Iris pigment epithelial cell (primary cell): ENCODE data around the gene DLG5.

Source experiments
- DNase-seq: peaks from one replicate; pipeline ENCODE4 v3.0.0-alpha.2; 2011; ENCODE audit warnings: low read depth

DLG5 gene

GRCh38 chr10:77943121-77943901, 16.8 kb upstream of the DLG5 start:
- peak; percentile 78 for DNase-seq

- DNase-seq = no peak
Observed at GRCh38 chr10:77941790-77942189, 15.2 kb upstream of the DLG5 start.

- DNase-seq = no peak
Observed at GRCh38 chr10:77940627-77941026, 14.1 kb upstream of the DLG5 start.

GRCh38 chr10:77940225-77940624, 13.7 kb upstream of the DLG5 start:
- DNase-seq = no peak

GRCh38 chr10:77939561-77940001, 13.0 kb upstream of the DLG5 start:
- DNase-seq = peak; percentile 44

- no peak for DNase-seq
Observed at GRCh38 chr10:77936697-77937567, 10.4 kb upstream of the DLG5 start.

GRCh38 chr10:77932016-77932715, 5.6 kb upstream of the DLG5 start:
- no peak for DNase-seq

GRCh38 chr10:77927402-77928246, 1.1 kb upstream of the DLG5 start:
- DNase-seq = no peak

- DNase-seq = peak; percentile 54
Observed at GRCh38 chr10:77925795-77926565, 575 bp downstream of the DLG5 start.

GRCh38 chr10:77925410-77925794, 1.2 kb downstream of the DLG5 start:
- no peak for DNase-seq

- no peak for DNase-seq
Observed at GRCh38 chr10:77922566-77923179, 3.9 kb downstream of the DLG5 start.

GRCh38 chr10:77922055-77922454, 4.5 kb downstream of the DLG5 start:
- no peak for DNase-seq

GRCh38 chr10:77921395-77921794, 5.2 kb downstream of the DLG5 start:
- DNase-seq = no peak

GRCh38 chr10:77920495-77920894, 6.1 kb downstream of the DLG5 start:
- no peak for DNase-seq

- DNase-seq = peak; percentile 92
Observed at GRCh38 chr10:77919713-77920108, 6.8 kb downstream of the DLG5 start.

- DNase-seq = no peak
Observed at GRCh38 chr10:77915319-77916105, 11.0 kb downstream of the DLG5 start.

GRCh38 chr10:77913090-77913489, 13.5 kb downstream of the DLG5 start:
- no peak for DNase-seq

- DNase-seq = no peak
Observed at GRCh38 chr10:77912576-77912975, 14.0 kb downstream of the DLG5 start.

GRCh38 chr10:77911535-77912123, 14.9 kb downstream of the DLG5 start:
- DNase-seq = peak; percentile 63
